Measurements from ENCODE around the gene C5orf22. TPM values are rescaled to one million over a fixed set of nuclear protein-coding genes. Genes with fewer than 3 reads are reported as not detected.
A peak's percentile ranks its signal among the peaks of the same experiment; 100 is the strongest.

The C5orf22 gene
- total and polyA plus RNA-seq, 2 of the 13 experiments (the other 11 are each of a cell fraction or from before 2014, with no cell fraction given), result 14.0 to 21.5 TPM

DNA sequence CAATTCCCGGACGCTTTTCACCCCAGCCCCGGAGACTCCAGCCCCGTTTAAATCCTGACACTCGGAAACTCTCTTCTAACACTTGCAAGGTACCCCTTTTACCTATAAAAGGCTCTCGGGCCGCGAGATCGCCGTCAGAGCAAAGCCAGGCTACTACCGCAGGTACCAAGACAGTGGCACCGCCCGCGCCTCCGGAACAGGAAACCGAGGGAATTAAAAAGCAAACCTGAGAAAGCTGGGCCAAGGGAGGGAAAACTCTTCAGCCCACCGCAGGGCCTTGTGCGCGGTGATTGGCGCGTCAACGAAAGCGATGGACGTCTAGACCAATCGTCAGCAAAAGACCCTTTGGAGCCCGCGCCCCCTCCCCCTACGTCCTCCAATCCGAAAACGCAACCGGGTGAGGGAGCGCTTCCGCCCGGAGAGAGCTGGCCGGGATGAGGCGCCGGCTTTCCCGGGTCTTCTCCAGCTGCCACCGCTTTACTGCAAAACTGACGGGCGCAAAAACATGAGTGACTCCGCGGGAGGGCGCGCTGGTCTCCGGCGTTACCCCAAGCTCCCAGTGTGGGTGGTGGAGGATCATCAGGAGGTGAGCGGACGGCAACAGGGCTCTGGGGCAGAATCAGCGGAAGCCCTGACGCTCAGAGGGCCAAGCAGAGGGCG lies at the start of gene C5orf22, which contains the start of gene DROSHA (continued):
- TF ChIP-seq FOXA1 (IDR thresholded peaks at IDR 0.05), result no peak
- no peak for TF ChIP-seq FOXA1 (CRISPR knock-in tag; IDR thresholded peaks at IDR 0.05)
- TF ChIP-seq ZNF552 (CRISPR knock-in tag; IDR thresholded peaks at IDR 0.05; ENCODE audit: borderline replicate concordance), result no peak
- TF ChIP-seq ZBTB43 (CRISPR knock-in tag; conservative IDR thresholded peaks at IDR 0.05), result 0 out of 2 replicates have a peak, but pooled peaks have one; percentile 45
- no peak for TF ChIP-seq SMAD1 (CRISPR knock-in tag; IDR thresholded peaks at IDR 0.05; ENCODE audit: borderline replicate concordance, low read depth)
- peak; percentile 36; the same call in 1 of the 2 replicates for TF ChIP-seq PAXIP1 (CRISPR knock-in tag; conservative IDR thresholded peaks at IDR 0.05)
- TF ChIP-seq ZNF354B (CRISPR knock-in tag; IDR thresholded peaks at IDR 0.05), result no peak
- TF ChIP-seq, protein P1, sequence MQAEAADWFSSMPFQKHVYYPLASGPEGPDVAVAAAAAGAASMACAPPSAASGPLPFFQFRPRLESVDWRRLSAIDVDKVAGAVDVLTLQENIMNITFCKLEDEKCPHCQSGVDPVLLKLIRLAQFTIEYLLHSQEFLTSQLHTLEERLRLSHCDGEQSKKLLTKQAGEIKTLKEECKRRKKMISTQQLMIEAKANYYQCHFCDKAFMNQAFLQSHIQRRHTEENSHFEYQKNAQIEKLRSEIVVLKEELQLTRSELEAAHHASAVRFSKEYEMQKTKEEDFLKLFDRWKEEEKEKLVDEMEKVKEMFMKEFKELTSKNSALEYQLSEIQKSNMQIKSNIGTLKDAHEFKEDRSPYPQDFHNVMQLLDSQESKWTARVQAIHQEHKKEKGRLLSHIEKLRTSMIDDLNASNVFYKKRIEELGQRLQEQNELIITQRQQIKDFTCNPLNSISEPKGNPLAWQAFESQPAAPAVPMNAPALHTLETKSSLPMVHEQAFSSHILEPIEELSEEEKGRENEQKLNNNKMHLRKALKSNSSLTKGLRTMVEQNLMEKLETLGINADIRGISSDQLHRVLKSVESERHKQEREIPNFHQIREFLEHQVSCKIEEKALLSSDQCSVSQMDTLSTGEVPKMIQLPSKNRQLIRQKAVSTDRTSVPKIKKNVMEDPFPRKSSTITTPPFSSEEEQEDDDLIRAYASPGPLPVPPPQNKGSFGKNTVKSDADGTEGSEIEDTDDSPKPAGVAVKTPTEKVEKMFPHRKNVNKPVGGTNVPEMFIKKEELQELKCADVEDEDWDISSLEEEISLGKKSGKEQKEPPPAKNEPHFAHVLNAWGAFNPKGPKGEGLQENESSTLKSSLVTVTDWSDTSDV (CRISPR knock-in tag; IDR thresholded peaks at IDR 0.05), result no peak
- TF ChIP-seq ZNF33A (CRISPR knock-in tag; IDR thresholded peaks at IDR 0.05; ENCODE audit: borderline replicate concordance), result no peak
- no peak for TF ChIP-seq DPF2 (CRISPR knock-in tag; IDR thresholded peaks at IDR 0.05; ENCODE audit: borderline replicate concordance, low read depth)
- no peak for TF ChIP-seq ZNF570 (CRISPR knock-in tag; IDR thresholded peaks at IDR 0.05; ENCODE audit: borderline replicate concordance)
- TF ChIP-seq ZZZ3 (CRISPR knock-in tag; IDR thresholded peaks at IDR 0.05; ENCODE audit: borderline replicate concordance), result 0 out of 2 replicates have a peak, but pooled peaks have one; percentile 23
- TF ChIP-seq MLXIP (CRISPR knock-in tag; IDR thresholded peaks at IDR 0.05; ENCODE audit: borderline replicate concordance), result no peak; the same call in 1 of the 2 replicates
- TF ChIP-seq SRSF4 (IDR thresholded peaks at IDR 0.05; ENCODE audit: low read depth, low read length, poor library complexity, severe bottlenecking), result no peak
- no peak for TF ChIP-seq BRD4 (CRISPR knock-in tag; IDR thresholded peaks at IDR 0.05)
- TF ChIP-seq FOXA3 (CRISPR knock-in tag; IDR thresholded peaks at IDR 0.05), result no peak
- no peak for TF ChIP-seq CERS6 (CRISPR knock-in tag; IDR thresholded peaks at IDR 0.05)
- TF ChIP-seq PLRG1 (conservative IDR thresholded peaks at IDR 0.05), result no peak
